ENCODE measurements around the gene IFIH1.

The IFIH1 gene

DNA sequence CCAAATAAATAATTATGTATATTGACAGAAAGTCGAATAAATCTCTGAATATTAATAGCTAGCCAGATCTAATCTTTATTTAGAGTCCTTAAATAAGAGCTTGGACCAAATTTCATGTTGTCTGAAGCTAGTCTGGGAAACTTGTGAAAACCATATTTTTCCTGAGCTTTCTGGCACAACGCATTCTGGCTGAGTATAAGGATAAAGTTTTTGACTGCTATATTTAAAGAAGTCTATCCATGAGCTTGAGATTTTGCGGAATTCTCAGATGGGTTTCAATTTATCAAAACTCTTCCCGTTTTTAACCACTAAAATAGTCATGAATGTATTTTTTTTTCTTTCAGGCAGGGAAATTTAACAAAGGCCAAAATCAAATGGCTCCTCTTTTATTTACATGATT lies 99.1 kb downstream of the IFIH1 start:
- in situ Hi-C loops (cut with MboI; ENCODE audit: low sequenced_read_pairs), result no loop called here

DNA sequence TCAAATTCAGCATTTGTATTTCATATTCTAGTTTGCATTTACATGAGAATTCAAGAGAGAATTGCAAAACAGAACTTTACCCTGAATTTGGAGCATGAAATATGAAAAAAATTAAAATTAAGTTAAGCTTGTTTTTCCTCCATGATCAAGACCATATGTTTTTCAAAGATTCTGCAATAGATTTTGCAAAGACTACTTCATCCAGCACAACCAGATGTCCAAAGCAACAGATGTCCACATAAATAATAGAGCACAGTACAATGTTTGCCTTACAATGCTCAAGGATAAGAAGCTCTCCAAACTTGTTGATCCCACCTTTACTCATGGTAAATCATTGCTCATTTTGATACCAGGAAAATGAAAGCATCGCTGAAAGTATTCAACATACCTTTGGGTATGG lies 100.9 kb downstream of the IFIH1 start:
- in situ Hi-C loops (cut with MboI; ENCODE audit: low sequenced_read_pairs), result no loop called here
